IMR-90 (cell line): ENCODE data around the gene IMPDH1. TPM values are rescaled to one million over a fixed set of nuclear protein-coding genes. Genes with fewer than 3 reads are reported as not detected.

Source experiments
- ATAC-seq: fragments of 200-7000 bp; cut with Tn5 transposase; 2 replicates; pipeline ENCODE4 v1.9.1; 2020; ENCODE audit warnings: low read depth, mild to moderate bottlenecking, moderate library complexity
- BruUV-seq: library from RNA; stranded (reverse); fragments of 400-500 nt; replicated peaks from 2 replicates; lab custom pipeline; 2021; lab: Mats Ljungman, UMichigan
- CTCF ChIA-PET: fragments of 300-600 bp; formaldehyde crosslinking; extraction: SDS; loops from one replicate; lab custom pipeline; 2021; ENCODE audit warnings: antibody characterized with exemption; lab: Yijun Ruan, JAX
- POLR2A ChIA-PET: fragments of 300-600 bp; sonication (Branson Sonifier 250); formaldehyde crosslinking; loops from one replicate; lab custom pipeline; 2022; ENCODE audit warnings: antibody characterized with exemption; ENCODE audit not compliant: unreplicated experiment; lab: Charles Lee
- DNase-seq: peaks from one replicate; pipeline ENCODE4 v3.0.0; 2013
- H2AFZ ChIP-seq: replicated peaks from 2 replicates; pipeline ENCODE3; 2013; ENCODE audit warnings: low read length, mild to moderate bottlenecking; ENCODE audit not compliant: poor library complexity
- H2AK5ac ChIP-seq: 2 replicates; pipeline ENCODE4 v1.6.1; 2013; ENCODE audit warnings: low read depth, low read length, inconsistent platforms
- H2AK9ac ChIP-seq: replicated peaks from 2 replicates; pipeline ENCODE3; 2013; ENCODE audit warnings: mild to moderate bottlenecking, low read depth, low read length, moderate library complexity; ENCODE audit not compliant: poor library complexity
- H2BK120ac ChIP-seq: 2 replicates; pipeline ENCODE4 v1.6.1; 2013; ENCODE audit warnings: low read depth, low read length, inconsistent platforms
- H2BK15ac ChIP-seq: 3 replicates; pipeline ENCODE4 v1.6.1; 2013; ENCODE audit warnings: low read depth, low read length, inconsistent platforms
- H2BK20ac ChIP-seq: 2 replicates; pipeline ENCODE4 v1.6.1; 2013; ENCODE audit warnings: low read depth, mild to moderate bottlenecking, inconsistent platforms, low read length, moderate library complexity
- H2BK5ac ChIP-seq: 2 replicates; pipeline ENCODE4 v1.6.1; 2013; ENCODE audit warnings: mild to moderate bottlenecking, low read depth, low read length, inconsistent platforms; ENCODE audit not compliant: poor library complexity, severe bottlenecking
- H3K14ac ChIP-seq: replicated peaks from 2 replicates; pipeline ENCODE4 v1.6.1; 2013; ENCODE audit warnings: low read depth, low read length, inconsistent platforms
- H3K18ac ChIP-seq: 2 replicates; pipeline ENCODE4 v1.6.1; 2013; ENCODE audit warnings: low read depth, low read length, control low read depth
- H3K23ac ChIP-seq: 2 replicates; pipeline ENCODE4 v1.6.1; 2013; ENCODE audit warnings: low read depth, low read length, inconsistent platforms
- H3K27ac ChIP-seq: 2 replicates; pipeline ENCODE4 v1.5.1; 2013; ENCODE audit warnings: mild to moderate bottlenecking, control low read depth, low read length; ENCODE audit not compliant: insufficient read depth
- H3K27me3 ChIP-seq: 2 replicates; pipeline ENCODE4 v1.6.1; 2013; ENCODE audit warnings: low read length; ENCODE audit not compliant: control insufficient read depth, insufficient read depth
- H3K36me3 ChIP-seq: 2 replicates; pipeline ENCODE4 v1.6.1; 2013; ENCODE audit warnings: low read length, mixed read lengths; ENCODE audit not compliant: control insufficient read depth, insufficient read depth
- H3K4ac ChIP-seq: 2 replicates; pipeline ENCODE4 v1.6.1; 2013; ENCODE audit warnings: low read depth, low read length, inconsistent platforms
- H3K4me1 ChIP-seq: 2 replicates; pipeline ENCODE4 v1.6.1; 2013; ENCODE audit warnings: low read length, mixed read lengths; ENCODE audit not compliant: control insufficient read depth, insufficient read depth
- H3K4me2 ChIP-seq: 2 replicates; pipeline ENCODE4 v1.6.1; 2013; ENCODE audit warnings: low read depth, mild to moderate bottlenecking, control low read depth, low read length, moderate library complexity
- H3K4me3 ChIP-seq: 2 replicates; pipeline ENCODE4 v1.5.1; 2013; ENCODE audit warnings: low read depth, mild to moderate bottlenecking, control low read depth, low read length, moderate library complexity; ENCODE audit not compliant: insufficient read depth
- H3K56ac ChIP-seq: 2 replicates; pipeline ENCODE4 v1.6.1; 2013; ENCODE audit warnings: low read length, inconsistent platforms; ENCODE audit not compliant: insufficient read depth; ENCODE audit errors: extremely low read depth
- H3K79me1 ChIP-seq, 2 experiments: 2 replicates each; pipeline ENCODE4 v1.6.1; 2013; ENCODE audit warnings: low read length in 2 of 2, inconsistent platforms in 1 of 2, low read depth in 1 of 2
- H3K9ac ChIP-seq: 2 replicates; pipeline ENCODE4 v1.6.1; 2013; ENCODE audit warnings: low read depth, low read length, control low read depth
- H3K9me1 ChIP-seq: 2 replicates; pipeline ENCODE4 v1.6.1; 2013; ENCODE audit warnings: low read length, inconsistent platforms; ENCODE audit not compliant: insufficient read depth
- H3K9me3 ChIP-seq: 2 replicates; pipeline ENCODE4 v1.6.1; 2013; ENCODE audit warnings: low read length; ENCODE audit not compliant: control insufficient read depth, insufficient read depth
- H4K20me1 ChIP-seq: 2 replicates; pipeline ENCODE4 v1.6.1; 2013; ENCODE audit warnings: low read length, inconsistent platforms; ENCODE audit not compliant: insufficient read depth
- H4K5ac ChIP-seq: 2 replicates; pipeline ENCODE4 v1.6.1; 2013; ENCODE audit warnings: mild to moderate bottlenecking, low read depth, low read length, control low read depth
- H4K8ac ChIP-seq, 2 experiments: 2 replicates each; pipeline ENCODE4 v1.6.1; 2013; ENCODE audit warnings: low read depth in 2 of 2, low read length in 2 of 2, control low read depth in 1 of 2, inconsistent platforms in 1 of 2
- H4K91ac ChIP-seq: 2 replicates; pipeline ENCODE4 v1.6.1; 2013; ENCODE audit warnings: low read depth, low read length, inconsistent platforms; ENCODE audit not compliant: insufficient read depth
- MAFK ChIP-seq: IDR thresholded peaks from 2 replicates; pipeline ENCODE4 v1.6.1; 2012; ENCODE audit warnings: low read depth, low read length, improper control_type of control experiment
- WGBS, 2 experiments: methylation state at CpG; one replicate each; pipeline versions ENCODE4 v1.1.5 to v1.1.7; 2013; ENCODE audit warnings: missing lambda C conversion rate in 2 of 2; ENCODE audit not compliant: insufficient read length in 1 of 2; ENCODE audit errors: extremely low coverage in 2 of 2; 5-methylcytosine and 5-hydroxymethylcytosine counted together
- dilution Hi-C: fragments of 300-500 bp; cut with HindIII; formaldehyde crosslinking; loops from one replicate; pipeline ENCODE4 v1.14.3; 2018; ENCODE audit warnings: low sequenced_read_pairs; ENCODE audit not compliant: unreplicated experiment
- in situ Hi-C: fragments of 300-500 bp; cut with MboI; formaldehyde crosslinking; loops from 3 replicates; pipeline ENCODE4 v1.14.3; 2019; ENCODE audit warnings: low sequenced_read_pairs, inconsistent platforms, mixed read lengths
- intact Hi-C: fragments of 100-400 bp; cut with micrococcal nuclease; formaldehyde crosslinking; loops from 2 replicates; pipeline ENCODE4 v1.10.0; 2022
- polyA plus RNA-seq, 3 experiments: library from polyadenylated mRNA; depleted of rRNA; stranded (reverse); fragments of >200 nt; gene quantifications; 2 replicates each; pipeline ENCODE4 v1.2.3, GENCODE V29; 2012; ENCODE audit warnings: low replicate concordance in 1 of 3
- total RNA-seq: library from RNA; depleted of rRNA; stranded (reverse); fragments of >200 nt; gene quantifications from 2 replicates; pipeline ENCODE4 v1.2.3, GENCODE V29; 2012

The IMPDH1 gene
- total and polyA plus RNA-seq, 2 of the 4 experiments (the other 2 are of a cell fraction): 49.5 to 69.3 TPM

GRCh38 chr7:128442356-128442755 is 32.6 kb upstream of the IMPDH1 start:
- Histone ChIP-seq H3K4me2 (no peak overlapping the region), H3K79me1 (no peaks in the 10 kb centered on the region), H4K20me1 (no peaks in the 10 kb centered on the region), H3K9ac (no peak overlapping the region), H2BK5ac (no peak overlapping the region), H3K9me1 (no peaks in the 10 kb centered on the region), H3K36me3 (no peaks in the 10 kb centered on the region), H2AK9ac (no peak overlapping the region), H2BK15ac (no peak overlapping the region), H3K27me3 (peaks cover 18% of the 10 kb centered on the region), H4K8ac (no peak overlapping the region), H4K91ac (no peak overlapping the region), H3K4ac (no peak overlapping the region), H3K27ac (no peak overlapping the region), H2AFZ (no peak overlapping the region), H3K56ac (no peak overlapping the region), H3K14ac (no peak overlapping the region), H3K18ac (no peak overlapping the region), H4K5ac (no peak overlapping the region), H2AK5ac (no peak overlapping the region), H2BK120ac (no peak overlapping the region), H3K4me3 (no peak overlapping the region), H2BK20ac (no peak overlapping the region), H3K4me1 (no peaks in the 10 kb centered on the region), H3K23ac (no peak overlapping the region), H3K9me3 (no peaks in the 10 kb centered on the region)
- CTCF ChIA-PET: no interaction called here
- dilution Hi-C loops: no loop called here
- intact Hi-C loops: no loop called here
- TF ChIP-seq MAFK: no peak
- WGBS, 2 experiments: no CpG with 5 or more reads among the region's 3 CpGs
- no peak for ATAC-seq
- DNase-seq: no peak
- POLR2A ChIA-PET: no interaction called here
- no TSS peak for BruUV-seq
- in situ Hi-C loops: no loop called here
